ENCODE measurements around the gene TMEM170B. TPM values are rescaled to one million over a fixed set of nuclear protein-coding genes. Genes with fewer than 3 reads are reported as not detected.

The TMEM170B gene
- total RNA-seq: 9.2 TPM
- long read RNA-seq, full-length matches to known transcripts: 39 of 40 reads
- long read RNA-seq, partial matches to known transcripts: 0 of 40 reads
- long read RNA-seq, other reads (novel, unspliced or antisense): 1 of 40 reads

GRCh38 chr6:11537229-11538051 is at the start of gene TMEM170B:
TSS of gene TMEM170B (plus strand) at chr6:11537749. CDS start at chr6:11538278, 529 bp downstream.
- Histone ChIP-seq H3K4me3 (peak within 1 kb of the TSS; percentile 77), H3K4me1 (peaks cover 15% of the 10 kb centered on the region), H3K36me3 (no peaks in the 10 kb centered on the region), H3K27me3 (no peaks in the 10 kb centered on the region), H3K27ac (peak within 1 kb of the TSS; percentile 86), H3K9me3 (no peaks in the 10 kb centered on the region)
- no peak for TF ChIP-seq CTCF (IDR thresholded peaks at IDR 0.05)
- DNase-seq (peak; percentile 98), ATAC-seq (peak; percentile 98)
- intact Hi-C loops (cut with DNase I): no loop called here

GRCh38 chr6:11490996-11491395 is 46.6 kb upstream of the TMEM170B start:
- no peak for TF ChIP-seq CTCF (IDR thresholded peaks at IDR 0.05)
- Histone ChIP-seq H3K36me3 (no peaks in the 10 kb centered on the region), H3K27ac (no peak overlapping the region), H3K4me3 (no peak overlapping the region), H3K4me1 (peaks cover 5% of the 10 kb centered on the region), H3K9me3 (no peaks in the 10 kb centered on the region), H3K27me3 (no peaks in the 10 kb centered on the region)
- no peak for ATAC-seq
- DNase-seq: no peak
- intact Hi-C loops (cut with DNase I): loop anchor here (10.0 kb wide), 1 partner anchor 346 kb away; no protein-coding TSS in a partner anchor

GRCh38 chr6:11491596-11492463 is 45.7 kb upstream of the TMEM170B start:
- DNase-seq (no peak), ATAC-seq (no peak)
- H3K4me3 ChIP-seq: no peak overlapping the region
- no peaks in the 10 kb centered on the region for H3K36me3 ChIP-seq
- no peaks in the 10 kb centered on the region for H3K9me3 ChIP-seq
- peaks cover 14% of the 10 kb centered on the region for H3K4me1 ChIP-seq
- intact Hi-C loops (cut with DNase I): loop anchor here (10.0 kb wide), 1 partner anchor 347 kb away; no protein-coding TSS in a partner anchor
- no peak overlapping the region for H3K27ac ChIP-seq
- TF ChIP-seq CTCF (IDR thresholded peaks at IDR 0.05): no peak
- H3K27me3 ChIP-seq: no peaks in the 10 kb centered on the region

GRCh38 chr6:11492464-11493290 is 44.9 kb upstream of the TMEM170B start:
- Histone ChIP-seq H3K27me3 (no peaks in the 10 kb centered on the region), H3K36me3 (no peaks in the 10 kb centered on the region), H3K4me1 (peaks cover 21% of the 10 kb centered on the region), H3K4me3 (no peak overlapping the region), H3K9me3 (no peaks in the 10 kb centered on the region), H3K27ac (no peak overlapping the region)
- DNase-seq (no peak), ATAC-seq (no peak)
- intact Hi-C loops (cut with DNase I): loop anchor here (10.0 kb wide), 1 partner anchor 348 kb away; no protein-coding TSS in a partner anchor
- TF ChIP-seq CTCF (IDR thresholded peaks at IDR 0.05): no peak

GRCh38 chr6:11493974-11494373 is 43.6 kb upstream of the TMEM170B start:
- Histone ChIP-seq H3K9me3 (no peaks in the 10 kb centered on the region), H3K4me1 (peaks cover 21% of the 10 kb centered on the region), H3K4me3 (no peak overlapping the region), H3K27ac (no peak overlapping the region), H3K27me3 (no peaks in the 10 kb centered on the region), H3K36me3 (no peaks in the 10 kb centered on the region)
- TF ChIP-seq CTCF (IDR thresholded peaks at IDR 0.05): no peak
- ATAC-seq (no peak), DNase-seq (no peak)
- intact Hi-C loops (cut with DNase I): loop anchor here (10.0 kb wide), 1 partner anchor 349 kb away; no protein-coding TSS in a partner anchor
